Stimulated activated CD8-positive, alpha-beta memory T cell treated with anti-CD3 and anti-CD28 coated beads, Interleukin-4, amount 100 ng/mL, for 4 hours (primary cell): ENCODE data around the gene ADSS1.

Experiments
- DNase-seq, 2 donors: peaks; one replicate each; pipeline ENCODE4 v3.0.0-alpha.2; 2020; ENCODE audit warnings: low read depth in 2 of 2, low spot score in 1 of 2

Gene ADSS1

DNA sequence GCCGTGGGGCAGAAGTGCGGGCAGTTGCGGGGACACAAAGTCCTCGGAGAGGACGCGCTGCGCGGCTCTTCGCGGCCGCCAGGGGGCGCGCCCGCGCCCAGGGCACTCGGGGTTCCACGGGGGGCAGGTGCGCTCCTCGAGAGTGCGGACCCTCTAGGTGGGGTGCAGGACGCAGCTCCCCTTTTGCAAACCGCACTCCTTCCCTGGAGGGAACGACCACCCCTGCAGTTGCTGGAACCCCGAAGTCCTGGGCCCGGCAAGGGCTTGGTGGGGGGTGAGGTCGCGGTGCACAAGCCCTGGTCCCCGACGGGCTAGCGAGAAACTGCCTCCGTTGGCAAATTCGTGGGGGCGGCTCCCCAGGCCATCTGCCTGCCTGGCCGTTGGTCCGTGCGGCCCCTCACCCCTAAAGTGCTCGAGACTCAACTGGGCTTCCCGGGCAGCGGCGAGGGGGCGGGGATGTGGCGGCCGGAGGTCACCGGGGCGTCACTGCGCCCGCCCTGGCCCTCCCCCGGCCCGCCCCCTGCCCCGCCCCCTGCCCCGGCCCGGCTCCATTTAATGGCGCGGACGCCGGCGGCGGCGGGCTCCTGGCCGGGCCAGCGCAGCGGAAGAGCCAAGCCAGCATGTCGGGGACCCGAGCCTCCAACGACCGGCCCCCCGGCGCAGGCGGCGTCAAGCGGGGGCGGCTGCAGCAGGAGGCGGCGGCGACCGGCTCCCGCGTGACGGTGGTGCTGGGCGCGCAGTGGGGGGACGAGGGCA lies at the start of gene ADSS1:
Gene ADSS1, plus strand, starts transcription at position 579 of the 756 bp plus-strand sequence. Its CDS starts 42 bp downstream, at position 621.
- peak; percentile 13 to 33 for DNase-seq

DNA sequence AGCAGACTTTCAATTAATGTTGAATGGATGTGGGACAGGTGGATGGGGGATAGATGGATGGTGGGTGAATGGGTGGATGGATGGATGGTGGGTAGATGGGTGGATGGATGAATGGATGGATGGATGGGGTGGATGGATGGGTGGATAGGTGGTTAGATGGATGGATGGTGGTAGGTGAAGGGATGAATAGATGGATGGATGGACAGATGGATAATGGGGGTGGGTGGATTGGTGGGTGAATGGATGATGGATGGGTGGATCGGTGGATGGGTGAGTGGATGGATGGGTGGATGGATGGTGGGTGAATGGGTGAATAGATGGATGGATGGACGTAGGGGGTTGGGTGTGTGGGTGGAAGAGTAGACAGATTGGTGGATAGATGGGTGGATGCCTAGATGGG lies 48.6 kb upstream of the ADSS1 start:
- DNase-seq: no peak

DNA sequence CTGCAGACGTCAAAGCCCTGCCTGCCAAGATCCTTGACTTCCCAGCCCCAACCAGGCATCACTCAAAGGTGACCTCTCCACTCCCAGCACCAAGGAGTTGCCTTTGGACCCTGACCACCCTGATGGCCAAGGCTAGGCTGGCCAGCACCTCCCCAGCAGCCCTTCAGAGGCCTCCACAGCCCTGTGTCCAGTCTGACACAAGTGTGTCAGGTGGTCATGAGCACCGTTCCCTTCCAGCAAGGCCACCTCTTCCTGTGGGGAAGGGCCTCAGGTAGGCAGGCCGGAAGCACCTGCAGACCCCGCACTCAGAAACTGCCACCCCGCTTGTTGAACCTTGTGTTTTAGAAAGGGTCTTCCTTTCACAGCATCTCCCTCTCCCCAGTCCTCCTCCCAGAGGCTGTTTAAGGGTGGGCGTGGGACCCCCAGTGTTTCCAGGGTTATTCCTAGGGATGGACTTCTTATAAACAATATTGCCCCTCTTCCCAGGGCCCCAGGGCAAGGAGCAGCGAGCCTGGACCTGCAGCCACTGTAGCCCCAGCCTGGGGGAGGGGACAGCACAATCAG lies 47.8 kb upstream of the ADSS1 start:
- no peak for DNase-seq

DNA sequence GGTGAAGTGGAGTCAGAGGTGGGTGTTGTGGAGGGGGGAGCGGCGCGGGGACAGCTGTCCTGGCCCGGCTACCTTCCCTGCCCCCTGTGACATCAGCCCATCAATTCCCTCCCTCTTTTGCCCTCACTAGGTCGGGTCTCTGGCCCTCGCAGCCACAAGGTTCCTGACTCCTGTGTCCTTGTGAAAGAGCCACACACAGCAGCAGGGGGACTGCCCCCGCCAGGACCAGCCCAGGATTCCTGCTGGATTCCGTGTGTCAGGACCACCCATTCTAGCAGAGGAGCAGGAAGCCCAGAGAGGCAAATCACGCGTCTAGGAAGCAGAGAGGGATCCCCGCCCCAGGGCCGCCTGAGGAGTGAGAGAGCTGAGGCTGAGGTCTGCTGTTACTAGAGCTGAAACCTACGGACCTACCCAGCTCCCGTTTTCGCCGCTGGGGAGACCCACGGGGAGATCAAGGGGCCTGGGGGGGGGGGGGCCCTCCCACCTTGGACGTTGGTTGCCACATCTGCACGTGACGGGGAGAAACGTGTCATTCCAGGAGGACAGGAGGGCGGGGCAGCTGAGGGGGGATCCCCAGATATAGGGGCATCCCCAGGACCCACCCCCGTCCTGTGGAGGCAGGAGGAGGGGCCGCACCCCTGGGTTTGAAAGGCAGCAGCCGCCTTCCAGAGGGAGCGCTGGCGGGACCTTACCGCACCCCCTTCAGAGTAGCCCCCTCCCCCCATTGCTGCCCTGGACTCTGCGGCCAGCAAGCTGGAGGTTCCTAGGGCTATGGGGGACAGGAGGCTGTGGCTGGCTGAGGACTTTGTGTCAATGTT lies 47.1 kb upstream of the ADSS1 start:
- DNase-seq: no peak

DNA sequence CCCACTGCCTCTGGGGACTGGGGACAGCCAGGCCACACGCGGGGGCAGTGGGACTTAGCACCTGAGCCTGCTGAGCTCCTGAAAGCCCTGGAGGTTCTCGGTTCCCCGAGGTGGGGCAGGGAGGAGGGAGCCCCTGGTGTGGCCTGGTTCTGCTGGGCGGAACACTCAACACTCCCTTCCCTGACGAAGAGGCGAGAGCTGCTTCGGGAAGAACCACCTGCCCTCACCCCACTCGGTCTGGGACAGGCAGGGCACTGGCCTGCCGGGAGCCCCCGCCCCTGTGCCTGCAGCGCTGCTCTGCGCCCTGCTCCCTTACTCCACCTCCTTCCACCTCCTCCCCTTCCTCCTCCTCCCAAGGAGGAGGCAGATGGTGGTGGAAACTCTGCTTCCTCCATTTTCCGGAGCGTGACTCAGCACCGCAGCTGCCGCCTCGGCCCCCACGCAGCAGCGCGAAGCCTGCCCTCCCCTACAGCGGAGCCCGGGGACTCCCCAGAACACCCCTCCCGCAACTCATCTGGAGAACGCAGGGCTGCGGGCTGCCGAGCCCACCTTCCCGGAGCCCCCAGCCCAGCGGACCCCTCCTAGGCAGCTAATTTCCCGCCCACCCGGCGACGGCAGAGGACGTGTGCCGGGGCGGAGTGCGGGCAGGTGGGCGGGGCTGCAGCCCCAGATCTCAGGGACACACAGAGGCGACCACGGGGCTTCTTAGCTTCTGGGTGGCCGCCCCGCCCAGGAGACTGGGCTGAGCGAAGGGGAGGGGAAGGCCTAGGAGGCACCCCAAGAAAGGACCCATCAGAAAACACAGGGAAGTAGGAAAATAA lies 46.3 kb upstream of the ADSS1 start:
- DNase-seq: peak; percentile 41 to 68

DNA sequence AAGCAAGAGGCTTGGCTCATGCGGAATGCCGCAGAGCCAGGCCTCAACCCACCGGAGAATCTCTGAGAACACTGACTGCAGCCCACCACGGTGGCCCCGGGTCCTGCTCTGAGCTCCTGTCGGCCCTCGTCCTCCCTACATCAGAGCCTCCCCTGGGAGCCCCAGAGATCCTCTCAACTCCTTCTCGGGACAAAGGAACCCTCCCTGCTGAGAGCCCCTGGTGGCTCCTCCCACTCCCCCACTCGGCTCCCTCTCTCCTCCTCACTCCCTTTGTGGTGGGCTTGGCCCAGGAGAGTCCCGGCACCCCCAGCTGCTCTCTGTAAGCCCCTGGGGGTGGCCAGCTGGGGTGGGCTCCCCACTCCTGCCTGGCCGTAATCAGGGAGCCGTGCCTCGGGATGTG lies 45.7 kb upstream of the ADSS1 start:
- DNase-seq: no peak

DNA sequence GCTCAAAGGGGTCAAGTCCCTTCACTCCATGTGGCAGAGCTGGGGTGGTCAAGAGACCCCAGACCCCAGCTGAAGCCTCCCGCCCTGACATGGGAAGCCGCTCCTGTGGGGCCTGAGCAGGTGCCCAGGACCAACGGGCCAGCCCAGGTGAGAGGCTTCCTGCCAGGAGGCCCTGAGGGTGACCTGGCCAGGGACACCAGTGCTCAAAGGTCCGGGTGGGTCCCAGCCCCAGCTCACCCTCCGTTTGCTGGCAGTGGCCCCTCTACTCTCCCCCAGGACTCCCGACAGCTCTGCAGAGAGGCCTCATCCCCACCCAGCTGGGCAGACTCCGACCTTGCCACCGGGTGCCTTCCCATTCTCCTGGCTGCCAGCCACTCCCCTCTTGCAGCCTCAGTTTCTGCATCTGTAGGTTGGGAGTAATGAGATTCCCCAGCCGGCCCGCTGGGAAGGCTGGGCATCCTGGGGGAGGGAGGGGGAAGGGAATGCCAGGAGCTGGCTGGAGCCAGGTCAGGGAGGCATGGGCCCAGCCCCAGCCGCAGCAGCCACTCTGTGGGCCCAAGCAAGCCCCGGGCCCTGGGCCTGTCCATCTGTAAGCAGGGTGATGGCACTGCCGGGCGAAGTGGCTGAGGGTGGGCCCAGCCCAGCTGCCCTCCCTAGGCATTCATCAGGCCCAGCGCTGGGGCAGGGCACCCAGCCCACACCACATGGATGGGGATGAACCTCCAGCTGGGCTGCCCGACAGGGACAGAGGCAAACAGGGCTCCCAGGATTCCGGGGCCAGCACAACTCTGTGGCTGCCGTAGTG lies 44.9 kb upstream of the ADSS1 start:
- no peak for DNase-seq

DNA sequence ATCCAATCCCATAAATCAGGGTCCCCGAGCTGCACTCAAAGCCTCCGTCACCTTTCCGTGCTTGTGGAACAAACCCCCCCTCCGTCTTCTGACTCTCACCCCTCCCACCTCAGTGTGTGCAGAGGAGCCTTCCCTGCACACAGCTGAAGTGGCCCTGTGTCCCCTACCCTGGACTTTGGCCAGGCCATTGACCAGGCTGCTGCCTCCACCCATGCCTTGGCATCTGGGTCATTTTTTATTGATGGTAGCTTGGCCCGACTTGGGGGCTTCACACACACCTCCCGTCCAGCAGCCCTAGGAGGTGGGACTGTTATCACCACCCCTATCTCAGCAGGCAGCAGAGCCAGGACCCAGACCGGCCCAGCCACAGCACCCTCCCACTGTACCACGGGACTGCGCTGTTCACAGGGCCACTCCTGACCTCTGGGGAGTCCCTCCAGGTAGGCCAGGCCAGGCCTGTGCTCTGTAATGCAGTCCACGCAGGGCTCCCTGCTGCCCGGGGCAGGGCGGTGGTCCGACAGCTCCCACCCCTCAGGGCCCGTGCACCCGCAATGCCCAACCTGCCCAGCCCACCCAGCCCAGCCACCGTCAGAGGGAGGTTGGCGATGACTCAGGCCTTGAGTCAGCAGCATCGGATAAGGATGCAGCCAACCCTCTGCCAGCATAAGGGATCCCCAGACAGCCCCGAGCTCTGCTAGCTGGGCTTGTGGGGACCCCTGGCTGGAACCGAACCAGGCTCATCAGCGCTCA lies 43.8 kb upstream of the ADSS1 start:
- DNase-seq: no peak

DNA sequence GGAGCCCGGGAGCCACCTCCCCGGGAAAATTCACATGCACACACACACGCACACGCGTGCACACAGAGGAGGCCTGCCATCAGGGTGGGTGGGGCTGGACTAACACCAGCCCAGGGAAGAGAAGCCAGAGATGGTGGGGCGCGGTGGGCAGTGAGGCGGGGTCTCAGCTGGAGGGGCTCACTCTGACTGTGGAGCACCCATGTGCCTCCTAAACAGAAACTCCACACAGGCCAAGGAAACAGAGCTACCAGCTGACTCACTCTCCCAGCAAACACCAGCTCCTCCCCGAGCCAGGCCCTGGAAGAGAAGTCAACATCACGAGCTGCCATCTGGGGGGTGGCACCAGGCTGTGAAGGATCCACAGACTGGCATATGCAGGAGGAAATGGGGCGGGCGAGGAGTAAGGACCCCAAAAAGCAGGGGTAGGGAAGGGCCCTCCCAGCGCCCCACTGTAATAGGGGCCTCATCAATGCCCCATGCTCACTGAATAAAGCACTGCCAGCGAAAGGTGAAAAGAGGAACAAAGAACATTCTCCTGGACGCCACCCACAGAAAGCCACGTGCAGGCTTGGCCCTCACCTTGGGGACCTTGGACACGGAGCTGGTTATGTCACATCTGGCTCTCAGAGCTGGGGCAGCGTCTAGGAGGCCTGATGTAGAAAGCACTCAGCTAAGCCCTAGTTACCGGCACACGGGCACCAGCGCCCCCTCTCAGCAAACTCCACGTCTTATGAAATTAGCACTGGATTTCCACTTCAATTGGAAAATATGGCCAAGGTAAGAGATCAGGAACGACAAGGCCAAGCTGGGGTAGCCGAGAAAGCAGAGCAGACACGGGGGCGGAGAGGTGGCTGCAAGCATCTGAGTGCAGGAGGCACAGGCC lies 43.0 kb upstream of the ADSS1 start:
- no peak for DNase-seq

DNA sequence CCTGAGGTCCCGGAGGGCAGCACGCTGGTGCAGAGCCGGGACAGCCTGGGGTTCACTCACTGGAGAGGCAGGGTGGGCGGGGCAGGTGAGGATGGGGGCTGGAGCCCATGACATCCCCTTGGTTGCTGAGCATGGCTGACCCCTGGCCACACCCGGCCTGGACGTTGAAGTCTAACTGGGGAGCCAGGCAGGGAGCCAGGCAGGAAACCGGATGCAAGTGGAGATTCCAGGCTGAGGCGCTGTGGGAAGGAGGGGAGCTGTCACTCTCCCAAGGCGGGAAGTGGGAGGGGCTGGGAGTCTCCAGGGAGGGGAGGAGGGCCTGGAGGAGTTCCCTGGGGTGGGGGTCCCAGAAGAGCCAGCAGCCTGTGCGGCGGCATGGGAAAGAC lies 42.3 kb upstream of the ADSS1 start:
- no peak for DNase-seq

DNA sequence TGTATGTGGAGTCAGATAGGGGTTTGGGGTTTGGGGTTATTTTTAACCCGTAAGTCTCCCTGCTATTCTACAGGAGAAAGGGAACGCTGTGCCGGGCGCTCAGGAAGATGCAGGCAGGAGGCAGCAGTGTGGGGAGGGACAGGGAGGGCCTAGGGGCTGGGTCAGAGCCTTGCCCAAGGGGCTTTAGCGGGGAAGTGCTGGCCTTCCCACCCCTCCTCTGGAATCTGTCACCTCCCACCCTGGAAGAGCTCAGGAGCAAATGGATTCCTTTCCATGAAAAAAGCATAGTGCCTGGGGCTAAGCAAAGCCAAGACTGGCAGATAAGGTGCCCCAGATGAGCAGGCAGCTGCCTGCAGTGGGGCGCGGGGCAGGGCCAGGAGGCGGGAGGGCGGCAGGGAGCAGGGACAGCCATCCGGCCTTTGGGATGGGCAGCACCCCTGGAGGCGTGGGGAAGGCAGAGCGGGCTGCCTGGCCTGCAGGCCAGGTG lies 41.9 kb upstream of the ADSS1 start:
- DNase-seq: no peak

DNA sequence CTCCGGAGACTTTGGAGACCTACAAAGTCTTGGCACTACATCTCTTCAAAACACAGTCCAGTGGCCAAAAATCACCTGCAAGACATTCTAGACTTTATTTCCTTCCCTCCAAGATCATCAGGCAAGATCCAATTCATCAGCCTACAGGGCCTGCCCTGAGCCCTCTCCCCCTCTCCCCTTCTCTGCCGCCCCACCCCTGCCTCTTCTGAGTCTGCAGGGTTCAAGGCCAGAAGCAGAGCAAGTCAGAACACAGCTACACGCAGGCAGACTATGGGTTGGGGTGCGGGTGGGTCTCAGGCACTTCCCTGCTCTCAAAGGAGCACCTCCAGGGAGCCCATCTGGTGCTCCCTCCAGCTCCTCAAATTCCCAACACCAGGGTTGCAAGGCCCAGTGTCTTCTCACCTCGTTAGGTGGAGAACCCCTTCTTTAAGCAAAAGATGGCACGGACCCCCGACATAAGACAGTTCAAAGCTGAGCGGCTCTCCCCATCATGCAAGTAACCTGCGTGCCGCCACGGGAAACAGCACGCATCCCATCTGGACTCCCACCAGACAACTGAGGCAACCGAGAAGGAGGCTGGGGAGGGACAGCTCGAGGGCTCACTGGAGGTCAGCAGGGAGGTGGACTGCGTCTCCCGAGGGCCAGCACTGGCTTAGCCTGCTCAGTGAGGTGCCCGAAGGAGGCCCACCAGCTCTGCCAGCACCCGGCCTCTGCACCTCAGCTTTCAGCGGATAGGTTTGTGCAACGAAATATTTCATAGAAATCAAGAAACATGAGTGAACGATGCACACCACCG lies 40.2 kb upstream of the ADSS1 start:
- DNase-seq: no peak

DNA sequence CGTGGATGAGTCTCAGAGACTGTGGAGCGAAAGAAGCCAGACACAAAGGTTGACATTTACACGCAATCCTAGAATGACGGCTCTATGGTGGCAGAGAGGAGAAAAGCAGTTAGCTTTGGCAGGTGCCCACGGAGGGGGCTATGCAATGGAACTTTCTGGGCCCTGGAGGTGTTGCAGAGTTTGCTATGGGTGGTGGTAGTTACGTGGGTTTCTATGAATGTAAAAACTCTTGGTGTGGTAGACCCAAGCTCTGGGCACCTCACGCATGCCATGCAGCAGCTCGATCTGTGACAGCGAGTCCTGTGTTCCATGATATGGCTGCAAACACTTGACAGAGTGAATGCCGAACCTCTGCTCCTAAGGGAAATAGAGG lies 39.6 kb upstream of the ADSS1 start:
- DNase-seq: no peak

DNA sequence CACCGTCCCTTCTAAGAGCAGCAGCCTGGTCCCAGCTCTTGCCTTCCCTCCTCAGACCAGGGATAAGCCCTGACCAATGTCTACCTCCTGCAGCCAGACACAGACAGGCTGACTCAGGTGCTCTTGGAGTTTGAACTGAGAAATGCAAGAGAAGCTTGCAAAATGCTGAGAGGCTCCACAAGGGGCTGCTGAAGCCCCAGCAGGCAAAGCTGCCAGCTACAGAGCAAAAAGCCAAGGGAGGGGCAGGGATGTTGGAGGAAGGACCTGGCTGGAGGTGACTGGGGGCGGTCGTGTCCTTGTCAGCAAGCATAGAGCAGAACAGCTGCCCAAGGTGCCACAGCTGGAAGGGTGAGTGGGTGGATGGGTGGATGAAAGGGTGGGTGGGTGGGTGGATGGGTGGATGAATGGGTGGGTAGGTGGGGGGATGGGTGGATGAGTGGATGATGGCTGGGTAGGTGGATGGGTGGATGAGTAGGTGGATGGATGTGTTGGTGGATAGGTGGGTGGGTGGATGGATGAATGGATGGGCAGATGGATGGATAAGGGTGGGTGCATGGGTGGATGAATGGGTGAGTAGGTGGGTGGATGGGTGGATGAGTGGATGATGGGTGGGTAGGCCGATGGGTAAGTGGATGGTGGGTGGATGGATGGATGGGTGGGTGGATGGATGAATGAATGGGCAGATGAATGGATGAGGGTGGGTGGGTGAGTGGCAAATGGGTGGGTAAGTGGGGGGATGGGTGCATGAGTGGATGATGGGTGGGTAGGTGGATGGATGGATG lies 38.6 kb upstream of the ADSS1 start:
- no peak for DNase-seq

DNA sequence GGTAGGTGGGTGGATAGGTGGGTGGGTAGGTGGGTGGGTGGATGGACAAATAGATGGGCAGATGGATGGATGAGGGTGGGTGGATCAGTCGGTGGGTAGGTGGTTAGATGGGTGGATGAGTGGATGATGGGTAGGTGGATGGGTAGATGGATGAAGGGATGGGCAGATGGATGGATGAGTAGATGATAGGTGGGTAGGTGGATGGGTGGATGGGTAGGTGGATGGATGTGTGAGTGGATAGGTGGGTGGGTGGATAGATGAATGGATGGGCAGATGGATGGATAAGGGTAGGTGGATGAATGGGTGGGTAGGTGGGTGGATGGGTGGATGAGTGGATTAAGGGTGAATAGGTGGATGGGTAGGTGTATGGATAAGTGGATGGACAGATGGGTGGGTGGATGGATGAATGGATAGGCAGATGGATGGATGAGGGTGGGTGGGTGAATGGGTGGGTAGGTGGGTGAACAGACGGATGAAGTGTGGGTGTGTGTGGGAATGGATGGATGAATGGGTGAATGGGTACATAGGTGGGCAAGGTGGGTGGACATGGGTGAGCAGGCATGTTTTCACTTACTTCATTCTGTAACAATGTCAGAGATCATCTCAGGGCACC lies 37.9 kb upstream of the ADSS1 start:
- DNase-seq: no peak

DNA sequence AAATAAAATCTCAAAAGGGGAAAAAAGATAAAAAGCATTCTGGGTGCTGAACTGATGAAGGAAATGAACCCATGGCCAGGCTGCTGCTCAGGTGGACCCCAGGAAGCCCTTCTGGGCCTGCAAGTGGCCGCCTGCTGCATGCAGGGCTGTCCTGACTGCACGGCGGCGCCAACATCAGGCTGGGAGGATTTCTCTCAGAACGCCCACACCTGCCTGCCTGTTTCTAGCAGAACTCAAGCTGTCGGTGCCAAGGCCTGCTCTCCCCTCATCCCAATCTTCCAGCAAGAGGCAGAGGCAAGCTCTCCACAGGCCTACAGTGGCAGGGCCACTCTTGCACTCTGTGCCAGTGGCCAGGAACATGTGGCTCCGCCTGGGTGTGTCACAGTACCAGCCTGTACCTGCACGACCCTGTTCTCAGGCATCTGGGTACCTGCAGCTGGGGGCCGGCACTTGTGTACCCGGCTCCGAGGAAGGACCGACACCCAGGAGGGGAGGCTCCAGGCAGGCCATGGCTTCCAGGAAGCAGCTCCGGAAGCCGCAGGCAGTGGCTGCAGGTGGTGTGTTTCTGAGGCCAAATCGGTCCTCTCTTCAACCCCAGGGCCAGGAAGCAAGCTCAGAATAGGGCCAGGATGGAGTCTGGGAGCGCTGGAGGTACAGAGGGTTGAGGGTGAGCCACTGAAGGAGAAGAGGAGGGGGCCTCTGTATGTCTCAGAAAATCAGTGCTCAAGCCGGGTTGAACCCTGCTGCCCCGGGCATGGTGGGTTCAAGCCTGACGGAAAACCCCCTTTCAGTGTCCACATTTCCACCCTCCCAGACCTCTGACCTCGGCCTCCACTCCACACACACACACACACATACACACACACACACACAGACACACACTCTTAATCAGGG lies 37.2 kb upstream of the ADSS1 start:
- DNase-seq: no peak
